ENCODE measurements around the gene KIAA1671. TPM values are rescaled to one million over a fixed set of nuclear protein-coding genes. Genes with fewer than 3 reads are reported as not detected.

The KIAA1671 gene
- total and polyA plus RNA-seq, 2 donors (not counting 1 experiment from before 2014, with no cell fraction given) = 0.01 to 0.02 TPM

- Histone ChIP-seq H4K20me1 (ENCODE audit: control insufficient read depth, insufficient read depth, low read length, poor library complexity, severe bottlenecking) (no peaks in the 10 kb centered on the region), H3K27ac (ENCODE audit: low read length in 2 of 2) (no peak overlapping the region), H3K4me1 (ENCODE audit: control insufficient read depth in 2 of 2, insufficient read depth in 2 of 2, low read length in 2 of 2) (no peaks in the 10 kb centered on the region), H3K27me3 (replicated peaks in 1 of 4; ENCODE audit: control extremely low read depth in 1 of 4, control insufficient read depth in 3 of 4, insufficient read depth in 4 of 4, low read length in 3 of 4) (peaks cover 0 to 2% (median 0%) of the 10 kb centered on the region in 4 experiments), H3K36me3 (replicated peaks in 1 of 2; ENCODE audit: control extremely low read depth in 1 of 2, control insufficient read depth in 1 of 2, extremely low read depth in 1 of 2, insufficient read depth in 2 of 2, low read length in 1 of 2) (no peaks in the 10 kb centered on the region), H3K4me2 (replicated peaks; ENCODE audit: low read depth, low read length, poor library complexity, severe bottlenecking) (no peak overlapping the region), H3K4me3 (ENCODE audit: control extremely low read depth in 1 of 5, extremely low read depth in 1 of 5, insufficient read depth in 1 of 5, low read depth in 2 of 5, low read length in 4 of 5) (no peak overlapping the region), H3K9me3 (ENCODE audit: control extremely low read depth in 1 of 3, control insufficient read depth in 2 of 3, insufficient read depth in 1 of 3, low read length in 2 of 3) (peaks cover 0 to 9% (median 0%) of the 10 kb centered on the region in 3 donors), H3K9ac (ENCODE audit: low read length) (no peak overlapping the region), H2AFZ (ENCODE audit: insufficient read depth, low read depth, low read length, poor library complexity, severe bottlenecking) (no peak overlapping the region), H3K79me2 (ENCODE audit: control insufficient read depth, insufficient read depth, low read length) (no peaks in the 10 kb centered on the region)
- ATAC-seq (ENCODE audit: low read depth) (no peak), DNase-seq (no peak)
- TF ChIP-seq CTCF (IDR thresholded peaks at IDR 0.05) = no peak
- TF ChIP-seq EZH2 (IDR thresholded peaks at IDR 0.05; ENCODE audit: borderline replicate concordance, insufficient read depth, low read depth, low read length, poor library complexity, severe bottlenecking) = no peak
- Mint-ChIP-seq H3K4me3 (no peak overlapping the region), H3K27ac (no peak overlapping the region), H3K27me3 (peaks cover 9% of the 10 kb centered on the region), H3K4me1 (no peaks in the 10 kb centered on the region), H3K9me3 (ENCODE audit: insufficient read depth) (no peaks in the 10 kb centered on the region)
- CTCF ChIA-PET = interaction anchor here (1.3 kb wide), 1 partner anchor 13 kb away, joined by 6 read pairs; no protein-coding TSS in a partner anchor
- no CpG with 5 or more reads among the region's 2 CpGs for WGBS (ENCODE audit: insufficient coverage)
- POLR2A ChIA-PET = no interaction called here
- intact Hi-C loops (cut with micrococcal nuclease) = no loop called here
These were observed 263.7 kb downstream of the KIAA1671 start for GRCh38 chr22:25216230-25216629.

GRCh38 chr22:25219211-25219689 is 266.7 kb downstream of the KIAA1671 start, which contains the start of gene CRYBB2:
Gene CRYBB2 (plus strand): TSS chr22:25219639. CDS start chr22:25221430, 1,791 bp downstream.
- intact Hi-C loops (cut with micrococcal nuclease) = no loop called here
- Mint-ChIP-seq H3K4me3 (no peak within 1 kb of the TSS), H3K4me1 (no peaks in the 10 kb centered on the region), H3K9me3 (ENCODE audit: insufficient read depth) (no peaks in the 10 kb centered on the region), H3K27ac (no peak within 1 kb of the TSS), H3K27me3 (peaks cover 15% of the 10 kb centered on the region)
- Histone ChIP-seq H4K20me1 (ENCODE audit: control insufficient read depth, insufficient read depth, low read length, poor library complexity, severe bottlenecking) (no peaks in the 10 kb centered on the region), H3K79me2 (ENCODE audit: control insufficient read depth, insufficient read depth, low read length) (no peaks in the 10 kb centered on the region), H2AFZ (ENCODE audit: insufficient read depth, low read depth, low read length, poor library complexity, severe bottlenecking) (no peak within 1 kb of the TSS), H3K4me3 (ENCODE audit: control extremely low read depth in 1 of 5, extremely low read depth in 1 of 5, insufficient read depth in 1 of 5, low read depth in 2 of 5, low read length in 4 of 5) (no peak within 1 kb of the TSS), H3K4me1 (ENCODE audit: control insufficient read depth in 2 of 2, insufficient read depth in 2 of 2, low read length in 2 of 2) (no peaks in the 10 kb centered on the region), H3K27me3 (replicated peaks in 1 of 4; ENCODE audit: control extremely low read depth in 1 of 4, control insufficient read depth in 3 of 4, insufficient read depth in 4 of 4, low read length in 3 of 4) (peaks cover 0 to 8% (median 0%) of the 10 kb centered on the region in 4 experiments), H3K27ac (ENCODE audit: low read length in 2 of 2) (no peak within 1 kb of the TSS), H3K4me2 (replicated peaks; ENCODE audit: low read depth, low read length, poor library complexity, severe bottlenecking) (no peak within 1 kb of the TSS), H3K36me3 (replicated peaks in 1 of 2; ENCODE audit: control extremely low read depth in 1 of 2, control insufficient read depth in 1 of 2, extremely low read depth in 1 of 2, insufficient read depth in 2 of 2, low read length in 1 of 2) (no peaks in the 10 kb centered on the region), H3K9ac (ENCODE audit: low read length) (no peak within 1 kb of the TSS), H3K9me3 (ENCODE audit: control extremely low read depth in 1 of 3, control insufficient read depth in 2 of 3, insufficient read depth in 1 of 3, low read length in 2 of 3) (no peaks in the 10 kb centered on the region)
- POLR2A ChIA-PET = no interaction called here
- 87% methylated on average over 19 of the region's 19 CpGs for WGBS (ENCODE audit: insufficient coverage)
- DNase-seq (no peak), ATAC-seq (ENCODE audit: low read depth) (no peak)
- no peak for TF ChIP-seq CTCF (IDR thresholded peaks at IDR 0.05)
- TF ChIP-seq EZH2 (IDR thresholded peaks at IDR 0.05; ENCODE audit: borderline replicate concordance, insufficient read depth, low read depth, low read length, poor library complexity, severe bottlenecking) = no peak
- CTCF ChIA-PET = no interaction called here
